Mucosa of descending colon (tissue), 3 donors: ENCODE measurements around the gene SP8. TPM values are rescaled to one million over a fixed set of nuclear protein-coding genes. Genes with fewer than 3 reads are reported as not detected.

Experiments
- ATAC-seq: fragments of 200-7000 bp; cut with Tn5 transposase; one replicate; pipeline ENCODE4 v1.9.1; 2020; ENCODE audit warnings: mild to moderate bottlenecking, moderate library complexity
- DNase-seq, 3 donors: peaks; one replicate each; pipeline ENCODE4 v3.0.0-alpha.2; 2020
- H3K36me3 ChIP-seq: fragments of 200-600 bp; one replicate; pipeline ENCODE4 v1.8.0; 2021; ENCODE audit warnings: low read depth, mild to moderate bottlenecking
- H3K4me1 ChIP-seq: fragments of 200-600 bp; one replicate; pipeline ENCODE4 v1.8.0; 2021; ENCODE audit warnings: low read depth, mild to moderate bottlenecking
- H3K4me3 ChIP-seq: fragments of 200-600 bp; one replicate; pipeline ENCODE4 v1.8.0; 2021; ENCODE audit warnings: mild to moderate bottlenecking
- H3K9me3 ChIP-seq: fragments of 200-600 bp; one replicate; pipeline ENCODE4 v1.8.0; 2021; ENCODE audit warnings: mild to moderate bottlenecking
- CTCF ChIP-seq: fragments of 200-600 bp; IDR thresholded peaks from one replicate; pipeline ENCODE4 v1.8.0; 2022; ENCODE audit warnings: antibody characterized with exemption, mild to moderate bottlenecking
- intact Hi-C, 2 donors: fragments of 100-400 bp; cut with DNase I in 1 of 2; cut with micrococcal nuclease in 1 of 2; formaldehyde crosslinking; loops; one replicate each; pipeline versions ENCODE4 v1.11.0 to v1.11.1; 2022; cut with DNase I, micrococcal nuclease
- total RNA-seq, 3 donors: library from RNA; stranded (reverse); fragmentation: NEBNext Ultra II Directional in 2 of 3; extraction: Animal tissue kit (Norgen Biotek cat#: 25700) in 2 of 3; gene quantifications; one replicate each; pipeline versions ENCODE4 v1.2.1 to v1.2.4, GENCODE V29; 2021 to 2023
- donor health status: DM: no; HTN: no; CAD: no; lungs with moderate emphysema.
- donor health status: DM: no; HTN: no; CAD: no.
- donor health status: DM: no; HTN: yes; CAD: no.

SP8 gene
- total RNA-seq, 3 donors from 2014 or later: not detected

- Histone ChIP-seq H3K9me3 (no peaks in the 10 kb centered on the region), H3K4me1 (no peaks in the 10 kb centered on the region), H3K4me3 (no peak overlapping the region), H3K36me3 (no peaks in the 10 kb centered on the region)
- intact Hi-C loops: no loop called here
- DNase-seq (no peak), ATAC-seq (no peak)
- no peak for TF ChIP-seq CTCF
These were observed 17.7 kb upstream of the SP8 start for GRCh38 chr7:20804345-20804744.

GRCh38 chr7:20799566-20800366 is 13.1 kb upstream of the SP8 start:
- intact Hi-C loops: no loop called here
- no peak overlapping the region for H3K4me3 ChIP-seq
- no peak for ATAC-seq
- DNase-seq: no peak
- no peaks in the 10 kb centered on the region for H3K9me3 ChIP-seq
- TF ChIP-seq CTCF: no peak
- H3K36me3 ChIP-seq: no peaks in the 10 kb centered on the region
- H3K4me1 ChIP-seq: peaks cover 11% of the 10 kb centered on the region

- no peak overlapping the region for H3K4me3 ChIP-seq
- no peaks in the 10 kb centered on the region for H3K36me3 ChIP-seq
- ATAC-seq (no peak), DNase-seq (no peak)
- H3K4me1 ChIP-seq: peaks cover 11% of the 10 kb centered on the region
- no peaks in the 10 kb centered on the region for H3K9me3 ChIP-seq
- intact Hi-C loops: no loop called here
- TF ChIP-seq CTCF: no peak
These were observed 12.0 kb upstream of the SP8 start for GRCh38 chr7:20798694-20799121.

GRCh38 chr7:20798081-20798693 is 11.5 kb upstream of the SP8 start:
- ATAC-seq (peak; percentile 94), DNase-seq (peak; percentile 60 to 80 (median 66))
- peaks cover 11% of the 10 kb centered on the region for H3K4me1 ChIP-seq
- H3K9me3 ChIP-seq: no peaks in the 10 kb centered on the region
- no peak overlapping the region for H3K4me3 ChIP-seq
- intact Hi-C loops: no loop called here
- no peak for TF ChIP-seq CTCF
- no peaks in the 10 kb centered on the region for H3K36me3 ChIP-seq

GRCh38 chr7:20797462-20798080 is 10.9 kb upstream of the SP8 start:
- peak; percentile 52 for ATAC-seq
- Histone ChIP-seq H3K9me3 (no peaks in the 10 kb centered on the region), H3K4me3 (no peak overlapping the region), H3K4me1 (peaks cover 11% of the 10 kb centered on the region), H3K36me3 (no peaks in the 10 kb centered on the region)
- no peak for TF ChIP-seq CTCF
- peak; percentile 28 to 53 (median 35) for DNase-seq
- intact Hi-C loops: no loop called here
